B cell (primary cell): ENCODE measurements around the gene NLGN1. TPM values are rescaled to one million over a fixed set of nuclear protein-coding genes. Genes with fewer than 3 reads are reported as not detected.

Experiments used
- ATAC-seq: fragments of 200-7000 bp; cut with Tn5 transposase; one replicate; pipeline ENCODE4 v1.10.0; 2021; ENCODE audit warnings: low read depth, mild to moderate bottlenecking, moderate number of reproducible peaks, moderate library complexity
- CTCF ChIA-PET: fragments of 350-600 bp; sonication (Branson Sonifier 250); formaldehyde crosslinking; loops from one replicate; lab custom pipeline; 2021; ENCODE audit warnings: antibody characterized with exemption, inconsistent platforms; lab: Charles Lee
- POLR2A ChIA-PET: fragments of 350-600 bp; sonication (Branson Sonifier 250); formaldehyde crosslinking; loops from one replicate; lab custom pipeline; 2021; ENCODE audit warnings: antibody characterized with exemption; lab: Charles Lee
- DNase-seq: peaks from one replicate; pipeline ENCODE4 v3.0.0; 2013
- H2AFZ ChIP-seq: 2 replicates; pipeline ENCODE4 v1.6.1; 2012; ENCODE audit warnings: mild to moderate bottlenecking, low read depth, low read length; ENCODE audit not compliant: insufficient read depth, poor library complexity, severe bottlenecking
- H3K27ac ChIP-seq, 2 donors: 1 replicate in 1 of 2; 2 replicates in 1 of 2; pipeline ENCODE4 v1.5.1; 2012 to 2013; ENCODE audit warnings: low read length in 2 of 2, mild to moderate bottlenecking in 2 of 2, moderate library complexity in 1 of 2
- H3K27me3 ChIP-seq, 4 experiments: fragments of 200-600 bp in 1 of 4; sonication (generic) in 1 of 4; replicated peaks in 1 of 4; 1 replicate in 2 of 4; 2 replicates in 2 of 4; pipeline versions ENCODE4 v1.6.1 to v1.7.0; 2013 to 2016; ENCODE audit warnings: low read length in 3 of 4, mild to moderate bottlenecking in 2 of 4, mixed read lengths in 1 of 4, moderate library complexity in 1 of 4; ENCODE audit not compliant: insufficient read depth in 4 of 4, control insufficient read depth in 3 of 4; ENCODE audit errors: control extremely low read depth in 1 of 4
- H3K36me3 ChIP-seq, 2 experiments: replicated peaks in 1 of 2; 1 replicate in 1 of 2; 2 replicates in 1 of 2; pipeline versions ENCODE4 v1.6.1 to v1.7.1; 2013; ENCODE audit warnings: low read length in 1 of 2; ENCODE audit not compliant: insufficient read depth in 2 of 2, control insufficient read depth in 1 of 2; ENCODE audit errors: control extremely low read depth in 1 of 2, extremely low read depth in 1 of 2
- H3K4me1 ChIP-seq, 2 donors: fragments of 200-600 bp in 1 of 2; sonication (generic) in 1 of 2; 1 replicate in 1 of 2; 2 replicates in 1 of 2; pipeline versions ENCODE4 v1.5.1 to v1.6.1; 2013 to 2017; ENCODE audit warnings: low read length in 2 of 2; ENCODE audit not compliant: control insufficient read depth in 2 of 2, insufficient read depth in 2 of 2
- H3K4me2 ChIP-seq: replicated peaks from 2 replicates; pipeline ENCODE3; 2012; ENCODE audit warnings: mild to moderate bottlenecking, low read depth, low read length; ENCODE audit not compliant: poor library complexity, severe bottlenecking
- H3K4me3 ChIP-seq, 5 experiments: fragments of 200-600 bp in 1 of 5; sonication (generic) in 1 of 5; 1 replicate in 3 of 5; 2 replicates in 2 of 5; pipeline versions ENCODE4 v1.5.1 to v1.7.0; 2011 to 2016; ENCODE audit warnings: low read length in 4 of 5, mild to moderate bottlenecking in 4 of 5, low read depth in 2 of 5, control low read depth in 1 of 5, moderate library complexity in 1 of 5; ENCODE audit not compliant: insufficient read depth in 1 of 5; ENCODE audit errors: control extremely low read depth in 1 of 5, extremely low read depth in 1 of 5
- H3K79me2 ChIP-seq: fragments of 200-600 bp; sonication (generic); one replicate; pipeline ENCODE4 v1.6.0; 2016; ENCODE audit warnings: low read length; ENCODE audit not compliant: control insufficient read depth, insufficient read depth
- H3K9ac ChIP-seq: fragments of 200-600 bp; sonication (generic); 2 replicates; pipeline ENCODE4 v1.6.1; 2017; ENCODE audit warnings: mild to moderate bottlenecking, low read length, moderate library complexity
- H3K9me3 ChIP-seq, 3 donors: one replicate each; pipeline versions ENCODE4 v1.6.1 to v1.7.1; 2013; ENCODE audit warnings: low read length in 2 of 3; ENCODE audit not compliant: control insufficient read depth in 2 of 3, insufficient read depth in 1 of 3; ENCODE audit errors: control extremely low read depth in 1 of 3
- H4K20me1 ChIP-seq: 2 replicates; pipeline ENCODE4 v1.6.0; 2012; ENCODE audit warnings: mild to moderate bottlenecking, low read length; ENCODE audit not compliant: insufficient read depth, control insufficient read depth, poor library complexity, severe bottlenecking
- H3K27ac Mint-ChIP-seq: one replicate; pipeline ENCODE4 v1.8.0; 2021; ENCODE audit warnings: mixed read lengths
- H3K27me3 Mint-ChIP-seq: one replicate; pipeline ENCODE4 v1.8.0; 2021; ENCODE audit warnings: mixed read lengths
- H3K4me1 Mint-ChIP-seq: one replicate; pipeline ENCODE4 v1.8.0; 2021; ENCODE audit warnings: mixed read lengths
- H3K4me3 Mint-ChIP-seq: one replicate; pipeline ENCODE4 v1.8.0; 2021; ENCODE audit warnings: mixed read lengths
- H3K9me3 Mint-ChIP-seq: one replicate; pipeline ENCODE4 v1.8.0; 2022; ENCODE audit warnings: mixed read lengths; ENCODE audit not compliant: insufficient read depth
- CTCF ChIP-seq: fragments of 200-600 bp; IDR thresholded peaks from one replicate; pipeline ENCODE4 v1.8.0; 2022; ENCODE audit warnings: antibody characterized with exemption, mild to moderate bottlenecking
- EZH2 ChIP-seq: IDR thresholded peaks from 2 replicates; pipeline ENCODE4 v1.6.1; 2012; ENCODE audit warnings: borderline replicate concordance, low read depth, mild to moderate bottlenecking, moderate library complexity, low read length; ENCODE audit not compliant: insufficient read depth, poor library complexity, severe bottlenecking
- WGBS: methylation state at CpG from one replicate; pipeline ENCODE4 v1.1.5; 2013; ENCODE audit warnings: missing lambda C conversion rate; ENCODE audit not compliant: insufficient coverage; 5-methylcytosine and 5-hydroxymethylcytosine counted together
- intact Hi-C: fragments of 100-400 bp; cut with micrococcal nuclease; formaldehyde crosslinking; loops from one replicate; pipeline ENCODE4 v1.10.0; 2022
- polyA plus RNA-seq: library from polyadenylated mRNA; depleted of rRNA; stranded (reverse); fragments of >200 nt; gene quantifications from 2 replicates; pipeline ENCODE4 v1.2.3, GENCODE V29; 2012
- total RNA-seq, 2 donors: library from RNA; stranded (reverse); fragments of 120-200 nt in 1 of 2; gene quantifications; 1 replicate in 1 of 2; 2 replicates in 1 of 2; pipeline versions ENCODE4 v1.2.3 to v1.2.4, GENCODE V29; 2013 to 2022

Gene NLGN1
- total and polyA plus RNA-seq, 2 donors (not counting 1 experiment from before 2014, with no cell fraction given), result not detected

- Histone ChIP-seq H3K27ac (no peak overlapping the region), H3K4me2 (no peak overlapping the region), H3K9me3 (no peaks in the 10 kb centered on the region), H3K4me1 (no peaks in the 10 kb centered on the region), H3K9ac (no peak overlapping the region), H3K27me3 (no peaks in the 10 kb centered on the region), H3K36me3 (no peaks in the 10 kb centered on the region), H2AFZ (no peak overlapping the region), H4K20me1 (no peaks in the 10 kb centered on the region), H3K4me3 (no peak overlapping the region), H3K79me2 (no peaks in the 10 kb centered on the region)
- Mint-ChIP-seq H3K9me3 (peaks cover 2% of the 10 kb centered on the region), H3K27me3 (no peaks in the 10 kb centered on the region), H3K4me1 (no peaks in the 10 kb centered on the region), H3K4me3 (no peak overlapping the region), H3K27ac (no peak overlapping the region)
- ATAC-seq (no peak), DNase-seq (no peak)
- ChIA-PET CTCF (no interaction called here), POLR2A (no interaction called here)
- no CpG with 5 or more reads among the region's 4 CpGs for WGBS
- no peak for TF ChIP-seq EZH2
- no peak for TF ChIP-seq CTCF
- intact Hi-C loops, result no loop called here
These were observed 451.9 kb downstream of the NLGN1 start for GRCh38 chr3:173849489-173849888.

- Histone ChIP-seq H3K9me3 (no peaks in the 10 kb centered on the region), H3K36me3 (no peaks in the 10 kb centered on the region), H3K4me2 (no peak overlapping the region), H3K4me3 (no peak overlapping the region), H3K4me1 (no peaks in the 10 kb centered on the region), H4K20me1 (no peaks in the 10 kb centered on the region), H2AFZ (no peak overlapping the region), H3K27ac (no peak overlapping the region), H3K27me3 (no peaks in the 10 kb centered on the region), H3K9ac (no peak overlapping the region), H3K79me2 (no peaks in the 10 kb centered on the region)
- WGBS, result no CpG with 5 or more reads among the region's 1 CpG
- H3K4me3 Mint-ChIP-seq, result no peak overlapping the region
- ATAC-seq (no peak), DNase-seq (no peak)
- H3K4me1 Mint-ChIP-seq, result no peaks in the 10 kb centered on the region
- H3K27me3 Mint-ChIP-seq, result no peaks in the 10 kb centered on the region
- ChIA-PET CTCF (no interaction called here), POLR2A (no interaction called here)
- no peaks in the 10 kb centered on the region for H3K9me3 Mint-ChIP-seq
- no peak for TF ChIP-seq EZH2
- no peak for TF ChIP-seq CTCF
- H3K27ac Mint-ChIP-seq, result no peak overlapping the region
- intact Hi-C loops, result no loop called here
These were observed 459.6 kb downstream of the NLGN1 start for GRCh38 chr3:173857154-173857553.
